Left lobe of liver (tissue), 2 donors: ENCODE measurements around the gene PLCB1. TPM values are rescaled to one million over a fixed set of nuclear protein-coding genes. Genes with fewer than 3 reads are reported as not detected.

Experiments
- ATAC-seq: fragments of 200-7000 bp; cut with Tn5 transposase; one replicate; pipeline ENCODE4 v1.9.1; 2020; ENCODE audit warnings: mild to moderate bottlenecking, moderate library complexity
- DNase-seq: peaks from one replicate; pipeline ENCODE4 v3.0.0-alpha.2; 2020; ENCODE audit warnings: low spot score
- total RNA-seq: library from RNA; stranded (reverse); gene quantifications from one replicate; pipeline ENCODE4 v1.2.1, GENCODE V29; 2021
- donor health status: DM: no; HTN: no; CAD: no; lungs with moderate emphysema.
- donor health status: DM: no; HTN: yes; CAD: no.

Gene PLCB1
- total RNA-seq, 1 donor from 2014 or later = 3.9 TPM

GRCh38 chr20:8394308-8394945, 262.4 kb downstream of the PLCB1 start:
- no peak for DNase-seq
- no peak for ATAC-seq

GRCh38 chr20:8395956-8396355, 263.9 kb downstream of the PLCB1 start:
- DNase-seq = no peak
- ATAC-seq = no peak

DNA sequence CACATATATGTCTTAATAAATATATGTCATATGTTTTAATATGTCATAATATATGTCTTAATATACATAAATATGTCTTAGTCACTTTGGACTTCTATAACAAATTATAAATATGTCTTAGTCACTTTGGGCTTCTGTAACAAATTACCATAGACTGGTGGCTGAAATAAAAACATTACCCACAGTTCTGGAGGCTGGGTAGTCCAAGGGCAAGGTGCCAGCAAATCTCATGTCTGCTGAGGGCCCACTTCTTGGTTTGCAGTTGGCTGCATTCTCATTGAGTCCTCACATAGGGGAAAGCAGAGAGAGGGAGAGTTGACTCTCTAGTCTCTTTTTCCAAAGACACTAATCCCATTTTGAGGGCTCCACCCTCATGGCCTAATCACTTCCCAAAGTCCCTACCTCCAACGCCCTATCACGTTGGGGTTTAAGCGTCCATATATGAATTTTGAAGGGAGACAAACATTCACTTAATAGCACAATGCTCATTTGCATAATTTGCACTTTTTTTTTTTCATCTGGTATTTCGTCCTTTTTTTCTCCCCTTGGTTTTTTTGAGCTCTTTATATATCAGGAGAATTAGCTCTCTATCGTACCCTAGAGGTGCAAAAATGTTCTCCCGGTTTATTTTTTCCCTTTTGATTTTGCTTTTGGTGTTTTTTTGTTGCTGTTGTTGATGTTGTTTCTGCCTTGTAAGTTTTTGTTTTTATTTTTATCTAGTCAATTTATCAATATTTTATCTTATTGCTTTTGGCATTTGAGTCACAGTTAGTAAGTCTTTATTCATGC, 266.4 kb downstream of the PLCB1 start:
- no peak for DNase-seq
- ATAC-seq = no peak

DNA sequence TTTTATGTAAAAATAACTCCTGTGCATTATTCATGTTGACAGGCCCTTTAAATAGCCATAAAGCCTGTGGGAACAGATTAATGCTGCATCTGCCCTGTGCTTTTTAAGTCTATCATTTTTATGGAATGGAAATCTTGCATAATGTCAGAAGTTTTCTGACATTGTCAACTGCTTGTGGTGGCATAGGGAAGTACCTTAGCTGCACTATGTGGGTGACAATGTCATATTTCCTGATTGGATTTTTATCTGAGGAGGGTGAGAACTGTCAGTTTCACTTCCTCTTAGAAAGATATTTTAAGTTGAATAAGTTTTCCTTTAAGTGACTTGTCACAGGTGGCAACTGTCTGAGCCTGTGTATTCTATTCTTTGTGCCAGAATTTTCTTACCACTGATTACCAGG, 267.9 kb downstream of the PLCB1 start:
- DNase-seq (no peak), ATAC-seq (peak; percentile 15)

DNA sequence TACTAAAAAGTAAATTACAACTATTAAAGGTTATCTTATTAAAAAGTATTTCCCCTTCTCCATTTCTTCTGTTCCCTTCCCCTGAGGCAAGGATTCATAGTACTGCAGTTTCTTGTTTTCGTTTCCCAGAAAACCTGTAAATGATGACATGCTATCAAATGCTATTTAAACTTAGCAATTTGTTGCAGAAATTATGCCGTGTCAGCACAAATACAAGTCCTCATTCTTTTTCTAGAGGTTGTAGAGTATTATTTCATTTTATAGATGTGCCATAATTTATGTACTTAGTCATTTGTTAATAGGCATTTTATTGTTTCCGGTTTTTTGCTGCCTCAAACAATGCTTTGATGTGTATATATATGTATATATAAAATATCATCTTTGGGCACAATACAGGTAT, 268.4 kb downstream of the PLCB1 start:
- DNase-seq (no peak), ATAC-seq (no peak)

- ATAC-seq = no peak
- DNase-seq = no peak
Observed at GRCh38 chr20:8401556-8401955, 269.5 kb downstream of the PLCB1 start.

DNA sequence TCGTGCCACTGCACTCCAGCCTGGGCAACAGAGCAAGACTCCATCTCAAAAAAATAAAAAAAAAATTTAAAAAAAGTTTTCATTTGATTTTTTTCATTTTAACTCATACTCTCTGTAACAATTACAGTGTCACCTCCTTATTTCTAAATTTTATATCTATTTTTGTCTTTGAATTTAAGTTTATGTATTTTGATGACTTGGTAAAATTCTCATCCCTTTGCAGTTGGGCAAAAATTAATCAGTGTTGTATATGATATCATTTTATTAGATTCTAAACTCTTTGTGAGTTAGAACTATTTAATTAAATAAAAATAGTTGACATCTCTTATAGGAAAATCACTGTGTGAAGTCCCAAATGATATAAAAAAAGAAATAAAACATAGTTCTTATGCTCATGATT, 270.7 kb downstream of the PLCB1 start:
- no peak for DNase-seq
- ATAC-seq = no peak

- DNase-seq (no peak), ATAC-seq (no peak)
Observed at GRCh38 chr20:8404912-8405635, 273.0 kb downstream of the PLCB1 start.

DNA sequence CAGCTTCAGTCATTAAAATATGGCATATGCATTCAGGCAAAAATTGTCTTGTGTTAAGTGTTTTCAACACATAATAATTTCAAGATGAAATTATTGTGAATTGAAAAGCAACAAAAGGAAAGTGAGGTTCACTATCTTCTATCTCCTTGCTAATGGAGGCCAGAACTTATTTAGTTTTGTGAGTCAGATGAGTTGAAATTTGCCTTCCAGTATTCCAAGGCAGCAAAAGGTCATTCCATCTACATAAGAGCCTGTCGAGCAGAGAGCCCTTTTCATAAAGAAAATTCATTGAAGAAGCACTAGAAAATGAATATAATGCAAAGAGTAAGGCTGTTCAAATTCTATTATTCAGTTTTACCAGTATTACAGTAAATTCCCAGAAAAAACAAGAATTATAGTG, 274.3 kb downstream of the PLCB1 start:
- no peak for ATAC-seq
- DNase-seq = no peak

DNA sequence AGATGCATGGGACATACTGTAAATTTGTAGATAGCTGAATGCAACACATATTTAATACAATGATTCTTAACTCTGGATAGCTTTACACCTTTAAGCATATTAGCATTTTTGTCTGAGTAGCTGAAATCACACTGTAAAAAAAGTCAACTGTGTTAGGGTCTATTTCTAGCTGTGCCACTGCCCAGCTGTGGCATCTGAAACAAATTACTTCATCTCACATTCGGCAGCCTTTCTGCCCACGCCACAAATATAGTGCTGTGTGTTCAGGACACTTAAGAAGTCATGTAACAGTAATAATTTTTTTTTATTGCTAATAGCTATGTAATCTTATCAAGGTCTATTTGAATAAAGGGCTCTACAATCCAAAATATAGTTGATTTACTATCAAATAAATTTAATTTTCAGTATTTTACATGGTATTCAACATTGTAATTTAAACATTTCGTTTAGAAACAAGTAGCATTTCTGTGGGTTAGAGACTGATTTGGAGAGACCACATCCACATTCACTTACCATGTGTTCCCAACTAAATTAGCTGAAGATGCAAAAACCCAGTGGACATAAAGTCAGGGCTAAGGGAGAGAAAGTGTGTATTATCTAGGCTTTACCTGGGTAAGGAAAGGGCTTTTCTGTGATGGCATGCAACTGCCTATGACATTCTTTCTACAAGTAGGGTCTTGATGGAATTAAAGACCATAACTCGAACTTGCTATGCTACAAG, 276.7 kb downstream of the PLCB1 start:
- no peak for ATAC-seq
- no peak for DNase-seq

DNA sequence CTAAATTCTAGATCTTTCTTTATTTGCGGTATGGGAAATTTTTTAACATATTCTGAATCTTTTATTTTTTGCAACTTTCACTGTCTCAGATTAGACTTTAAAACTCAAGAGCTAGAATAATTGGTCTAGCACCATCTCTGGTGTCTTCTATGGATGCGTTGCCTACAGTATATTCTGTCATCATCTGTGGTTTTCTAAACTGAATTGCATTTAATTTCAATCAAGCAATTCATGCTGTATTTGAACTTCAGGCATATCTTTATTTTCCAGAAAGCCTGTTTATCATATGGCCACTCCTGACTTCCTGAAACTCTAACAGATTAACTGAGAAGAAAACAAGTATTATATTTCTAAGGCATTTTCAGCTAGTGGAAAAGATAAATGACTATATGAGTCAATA, 281.6 kb downstream of the PLCB1 start:
- no peak for ATAC-seq
- DNase-seq = no peak

GRCh38 chr20:8414586-8415274, 282.7 kb downstream of the PLCB1 start:
- DNase-seq (no peak), ATAC-seq (no peak)

DNA sequence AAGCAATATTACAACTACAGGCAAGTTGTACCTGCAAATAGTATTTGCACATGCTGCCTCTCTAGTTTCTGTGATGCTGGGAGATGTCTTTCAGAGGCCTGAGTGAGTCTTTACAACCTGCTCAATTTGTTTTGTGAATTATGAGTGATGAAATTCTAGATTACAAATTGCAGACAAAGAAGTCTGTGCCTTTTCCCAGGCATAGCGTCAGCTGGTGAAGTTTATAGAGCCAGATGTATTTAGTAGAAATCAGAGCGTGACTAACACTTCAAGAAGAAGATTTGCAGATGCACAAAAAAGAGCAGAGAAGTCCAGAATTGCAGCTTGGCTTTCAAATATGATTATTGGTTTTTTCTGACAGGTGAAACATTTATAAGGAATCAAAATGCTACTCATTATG, 289.9 kb downstream of the PLCB1 start:
- ATAC-seq = no peak

DNA sequence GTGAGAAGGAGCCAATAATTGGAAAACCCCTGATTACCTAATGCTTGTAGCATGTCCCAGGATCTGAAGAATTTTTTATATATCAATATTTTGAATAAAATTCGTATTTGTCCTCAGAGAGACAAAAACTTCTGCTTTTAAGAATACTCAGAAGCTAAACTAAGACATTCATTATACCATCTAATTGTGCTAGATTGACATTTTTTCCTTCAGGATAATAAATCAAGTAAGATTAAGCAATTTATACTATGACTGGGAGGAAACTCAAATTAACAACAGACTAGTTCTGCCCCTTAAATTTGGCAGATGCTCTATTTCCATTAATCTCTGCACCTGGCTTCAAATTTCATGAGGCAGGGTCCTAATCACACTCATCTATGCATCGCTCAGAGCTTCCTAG, 291.4 kb downstream of the PLCB1 start:
- ATAC-seq (no peak), DNase-seq (no peak)

More for the DNA sequence above, 289.9 kb downstream of the PLCB1 start:
- no peak for DNase-seq

- ATAC-seq = no peak
- no peak for DNase-seq
Observed at GRCh38 chr20:8424010-8424409, 291.9 kb downstream of the PLCB1 start.

DNA sequence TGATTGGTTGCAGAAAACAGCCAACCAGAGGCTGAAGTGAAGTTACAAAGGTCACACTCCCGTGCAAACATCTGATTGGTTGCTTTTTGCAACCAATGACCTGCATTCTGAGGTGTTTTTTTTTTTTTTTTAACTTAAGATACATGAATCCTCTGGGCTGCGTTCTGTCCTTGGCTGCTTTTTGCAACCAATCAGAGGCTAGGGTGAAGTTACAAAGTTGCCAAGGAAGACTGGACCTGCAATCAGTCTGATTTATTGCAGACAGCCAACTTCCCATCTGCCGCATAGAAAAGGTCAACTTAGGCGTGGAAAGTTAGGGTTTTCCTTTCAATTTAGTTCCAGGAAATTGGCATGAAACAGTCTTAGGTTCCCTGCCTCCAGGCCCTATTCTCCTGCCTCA, 292.9 kb downstream of the PLCB1 start:
- ATAC-seq (no peak), DNase-seq (no peak)

DNA sequence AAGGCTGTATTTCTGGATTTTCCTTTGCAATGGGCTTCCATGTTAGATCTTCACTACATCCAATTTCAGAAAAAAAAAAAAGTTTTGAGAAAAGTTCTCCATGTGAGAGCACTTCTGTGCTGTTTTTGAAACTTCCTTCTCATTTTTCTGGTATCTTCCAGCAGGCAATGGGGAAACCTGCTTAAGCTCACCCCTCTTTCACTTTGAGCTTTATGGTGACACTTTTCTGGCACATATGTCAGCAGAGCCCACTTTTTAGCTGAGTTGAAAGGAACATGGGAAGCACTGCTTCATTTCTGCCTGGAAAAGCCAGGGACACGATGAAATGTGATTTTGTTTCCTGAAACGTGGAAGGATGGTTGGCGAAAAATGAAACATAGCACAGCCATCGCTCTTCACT, 293.7 kb downstream of the PLCB1 start:
- ATAC-seq (no peak), DNase-seq (no peak)

- ATAC-seq (peak; percentile 59), DNase-seq (no peak)
Observed at GRCh38 chr20:8427419-8428040, 295.5 kb downstream of the PLCB1 start.

- DNase-seq (no peak), ATAC-seq (no peak)
Observed at GRCh38 chr20:8428988-8429387, 296.9 kb downstream of the PLCB1 start.
